ENCODE measurements around the gene CAD. TPM values are rescaled to one million over a fixed set of nuclear protein-coding genes. Genes with fewer than 3 reads are reported as not detected.

Gene CAD
- total and polyA plus RNA-seq, 9 of the 15 experiments (the other 6 are each of a cell fraction or from before 2014, with no cell fraction given): 7.5 to 126 (median 33.7) TPM

DNA sequence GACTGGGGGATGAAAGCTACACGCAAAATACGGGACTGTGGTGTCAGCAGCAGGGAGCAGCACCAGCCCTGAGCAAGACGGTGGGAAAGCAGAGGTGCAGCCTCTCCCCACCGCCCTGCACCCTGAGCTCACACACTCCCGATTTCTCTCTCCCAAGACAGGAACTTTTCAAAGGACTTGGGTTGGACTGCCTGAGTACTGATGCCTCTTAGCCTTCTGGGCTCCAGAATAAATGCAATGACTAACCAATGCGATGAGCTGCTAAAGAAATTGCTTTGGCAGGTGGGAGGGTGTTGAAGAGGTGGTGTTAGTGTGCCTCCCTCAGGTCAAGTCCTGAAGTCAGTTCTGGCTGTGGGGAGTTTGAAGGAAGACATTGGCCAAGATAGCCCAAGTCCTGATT is 74.7 kb downstream of the CAD start (continued):
- no peak for TF ChIP-seq ZNF444 (CRISPR knock-in tag; IDR thresholded peaks at IDR 0.05)
- TF ChIP-seq ZBTB43 (CRISPR knock-in tag; IDR thresholded peaks at IDR 0.05): no peak
- TF ChIP-seq CBFB (CRISPR knock-in tag; IDR thresholded peaks at IDR 0.05): 0 out of 2 replicates have a peak, but pooled peaks have one; percentile 27
- no peak for TF ChIP-seq NELFE (IDR thresholded peaks at IDR 0.05; ENCODE audit: insufficient read depth, insufficient read length)
- peak; percentile 54; the same call in 1 of the 2 replicates for TF ChIP-seq STAG1 (CRISPR knock-in tag; IDR thresholded peaks at IDR 0.05; ENCODE audit: borderline replicate concordance)
- TF ChIP-seq POLR3A (IDR thresholded peaks at IDR 0.05; ENCODE audit: borderline replicate concordance, extremely low read depth, insufficient read depth, insufficient read length): no peak
- TF ChIP-seq, protein P1, sequence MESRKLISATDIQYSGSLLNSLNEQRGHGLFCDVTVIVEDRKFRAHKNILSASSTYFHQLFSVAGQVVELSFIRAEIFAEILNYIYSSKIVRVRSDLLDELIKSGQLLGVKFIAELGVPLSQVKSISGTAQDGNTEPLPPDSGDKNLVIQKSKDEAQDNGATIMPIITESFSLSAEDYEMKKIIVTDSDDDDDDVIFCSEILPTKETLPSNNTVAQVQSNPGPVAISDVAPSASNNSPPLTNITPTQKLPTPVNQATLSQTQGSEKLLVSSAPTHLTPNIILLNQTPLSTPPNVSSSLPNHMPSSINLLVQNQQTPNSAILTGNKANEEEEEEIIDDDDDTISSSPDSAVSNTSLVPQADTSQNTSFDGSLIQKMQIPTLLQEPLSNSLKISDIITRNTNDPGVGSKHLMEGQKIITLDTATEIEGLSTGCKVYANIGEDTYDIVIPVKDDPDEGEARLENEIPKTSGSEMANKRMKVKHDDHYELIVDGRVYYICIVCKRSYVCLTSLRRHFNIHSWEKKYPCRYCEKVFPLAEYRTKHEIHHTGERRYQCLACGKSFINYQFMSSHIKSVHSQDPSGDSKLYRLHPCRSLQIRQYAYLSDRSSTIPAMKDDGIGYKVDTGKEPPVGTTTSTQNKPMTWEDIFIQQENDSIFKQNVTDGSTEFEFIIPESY (CRISPR knock-in tag; IDR thresholded peaks at IDR 0.05): no peak
- TF ChIP-seq, protein P2, sequence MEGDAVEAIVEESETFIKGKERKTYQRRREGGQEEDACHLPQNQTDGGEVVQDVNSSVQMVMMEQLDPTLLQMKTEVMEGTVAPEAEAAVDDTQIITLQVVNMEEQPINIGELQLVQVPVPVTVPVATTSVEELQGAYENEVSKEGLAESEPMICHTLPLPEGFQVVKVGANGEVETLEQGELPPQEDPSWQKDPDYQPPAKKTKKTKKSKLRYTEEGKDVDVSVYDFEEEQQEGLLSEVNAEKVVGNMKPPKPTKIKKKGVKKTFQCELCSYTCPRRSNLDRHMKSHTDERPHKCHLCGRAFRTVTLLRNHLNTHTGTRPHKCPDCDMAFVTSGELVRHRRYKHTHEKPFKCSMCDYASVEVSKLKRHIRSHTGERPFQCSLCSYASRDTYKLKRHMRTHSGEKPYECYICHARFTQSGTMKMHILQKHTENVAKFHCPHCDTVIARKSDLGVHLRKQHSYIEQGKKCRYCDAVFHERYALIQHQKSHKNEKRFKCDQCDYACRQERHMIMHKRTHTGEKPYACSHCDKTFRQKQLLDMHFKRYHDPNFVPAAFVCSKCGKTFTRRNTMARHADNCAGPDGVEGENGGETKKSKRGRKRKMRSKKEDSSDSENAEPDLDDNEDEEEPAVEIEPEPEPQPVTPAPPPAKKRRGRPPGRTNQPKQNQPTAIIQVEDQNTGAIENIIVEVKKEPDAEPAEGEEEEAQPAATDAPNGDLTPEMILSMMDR (IDR thresholded peaks at IDR 0.05 in 2 of 3, conservative IDR thresholded peaks at IDR 0.05 in 1 of 3; ENCODE audit: insufficient read depth in 2 of 3, low read depth in 1 of 3, low read length in 3 of 3): peak; percentile 57 to 64 (median 58)
- TF ChIP-seq U2AF2 (optimal IDR thresholded peaks at IDR 0.05; ENCODE audit: low read depth, low read length): no peak
- TF ChIP-seq, protein P3, sequence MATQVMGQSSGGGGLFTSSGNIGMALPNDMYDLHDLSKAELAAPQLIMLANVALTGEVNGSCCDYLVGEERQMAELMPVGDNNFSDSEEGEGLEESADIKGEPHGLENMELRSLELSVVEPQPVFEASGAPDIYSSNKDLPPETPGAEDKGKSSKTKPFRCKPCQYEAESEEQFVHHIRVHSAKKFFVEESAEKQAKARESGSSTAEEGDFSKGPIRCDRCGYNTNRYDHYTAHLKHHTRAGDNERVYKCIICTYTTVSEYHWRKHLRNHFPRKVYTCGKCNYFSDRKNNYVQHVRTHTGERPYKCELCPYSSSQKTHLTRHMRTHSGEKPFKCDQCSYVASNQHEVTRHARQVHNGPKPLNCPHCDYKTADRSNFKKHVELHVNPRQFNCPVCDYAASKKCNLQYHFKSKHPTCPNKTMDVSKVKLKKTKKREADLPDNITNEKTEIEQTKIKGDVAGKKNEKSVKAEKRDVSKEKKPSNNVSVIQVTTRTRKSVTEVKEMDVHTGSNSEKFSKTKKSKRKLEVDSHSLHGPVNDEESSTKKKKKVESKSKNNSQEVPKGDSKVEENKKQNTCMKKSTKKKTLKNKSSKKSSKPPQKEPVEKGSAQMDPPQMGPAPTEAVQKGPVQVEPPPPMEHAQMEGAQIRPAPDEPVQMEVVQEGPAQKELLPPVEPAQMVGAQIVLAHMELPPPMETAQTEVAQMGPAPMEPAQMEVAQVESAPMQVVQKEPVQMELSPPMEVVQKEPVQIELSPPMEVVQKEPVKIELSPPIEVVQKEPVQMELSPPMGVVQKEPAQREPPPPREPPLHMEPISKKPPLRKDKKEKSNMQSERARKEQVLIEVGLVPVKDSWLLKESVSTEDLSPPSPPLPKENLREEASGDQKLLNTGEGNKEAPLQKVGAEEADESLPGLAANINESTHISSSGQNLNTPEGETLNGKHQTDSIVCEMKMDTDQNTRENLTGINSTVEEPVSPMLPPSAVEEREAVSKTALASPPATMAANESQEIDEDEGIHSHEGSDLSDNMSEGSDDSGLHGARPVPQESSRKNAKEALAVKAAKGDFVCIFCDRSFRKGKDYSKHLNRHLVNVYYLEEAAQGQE (IDR thresholded peaks at IDR 0.05; ENCODE audit: borderline replicate concordance): peak; percentile 58; the same call in 1 of the 2 replicates
- TF ChIP-seq, protein P3 (CRISPR knock-in tag; IDR thresholded peaks at IDR 0.05; ENCODE audit: low read depth): no peak
- TF ChIP-seq, protein P4, sequence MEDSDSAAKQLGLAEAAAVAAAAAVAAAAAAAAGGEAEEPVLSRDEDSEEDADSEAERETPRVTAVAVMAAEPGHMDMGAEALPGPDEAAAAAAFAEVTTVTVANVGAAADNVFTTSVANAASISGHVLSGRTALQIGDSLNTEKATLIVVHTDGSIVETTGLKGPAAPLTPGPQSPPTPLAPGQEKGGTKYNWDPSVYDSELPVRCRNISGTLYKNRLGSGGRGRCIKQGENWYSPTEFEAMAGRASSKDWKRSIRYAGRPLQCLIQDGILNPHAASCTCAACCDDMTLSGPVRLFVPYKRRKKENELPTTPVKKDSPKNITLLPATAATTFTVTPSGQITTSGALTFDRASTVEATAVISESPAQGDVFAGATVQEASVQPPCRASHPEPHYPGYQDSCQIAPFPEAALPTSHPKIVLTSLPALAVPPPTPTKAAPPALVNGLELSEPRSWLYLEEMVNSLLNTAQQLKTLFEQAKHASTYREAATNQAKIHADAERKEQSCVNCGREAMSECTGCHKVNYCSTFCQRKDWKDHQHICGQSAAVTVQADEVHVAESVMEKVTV (CRISPR knock-in tag; IDR thresholded peaks at IDR 0.05): peak; percentile 45; the same call in 1 of the 2 replicates
